Colon (tissue), 2 donors: Measurements from ENCODE around the gene TMEM260.

Experiments
- FAIRE-seq: peaks from 2 replicates; lab custom pipeline; 2012; peaks lifted over from hg19 to GRCh38; lab: Jason Lieb, UNC
- donor health status: control.
- donor health status: control.

TMEM260 gene

GRCh38 chr14:56579345-56580220 is at the start of gene TMEM260:
TMEM260 (plus strand) TSS chr14:56579798; CDS start chr14:56579915, 117 bp downstream.
- no peak for FAIRE-seq

- FAIRE-seq: no peak
Observed at GRCh38 chr14:56532546-56532945, 47.1 kb upstream of the TMEM260 start.

DNA sequence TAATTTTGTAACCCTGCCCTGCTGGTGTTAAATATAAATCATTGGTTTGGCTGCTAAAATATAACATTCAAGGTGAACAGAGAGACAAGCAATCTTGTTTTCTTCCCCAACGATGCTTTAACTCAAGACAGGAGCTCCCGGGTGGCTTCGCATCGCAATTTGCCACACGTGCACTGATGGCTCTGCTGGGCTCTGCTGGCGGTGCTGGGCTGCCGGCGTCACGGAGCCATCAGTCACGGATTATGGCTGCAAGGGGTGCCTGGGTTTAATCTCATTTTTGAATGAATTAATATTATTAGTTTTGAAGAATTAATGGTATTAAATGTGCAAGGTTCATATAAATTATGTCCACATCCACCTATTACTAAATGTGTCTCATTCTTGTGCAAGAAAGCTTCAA is 44.9 kb upstream of the TMEM260 start:
- no peak for FAIRE-seq

GRCh38 chr14:56539862-56540261 is 39.7 kb upstream of the TMEM260 start:
- no peak for FAIRE-seq

- no peak for FAIRE-seq
Observed at GRCh38 chr14:56543436-56543835, 36.2 kb upstream of the TMEM260 start.

- FAIRE-seq: no peak
Observed at GRCh38 chr14:56549721-56550120, 29.9 kb upstream of the TMEM260 start.

- FAIRE-seq: no peak
Observed at GRCh38 chr14:56552615-56553014, 27.0 kb upstream of the TMEM260 start.

DNA sequence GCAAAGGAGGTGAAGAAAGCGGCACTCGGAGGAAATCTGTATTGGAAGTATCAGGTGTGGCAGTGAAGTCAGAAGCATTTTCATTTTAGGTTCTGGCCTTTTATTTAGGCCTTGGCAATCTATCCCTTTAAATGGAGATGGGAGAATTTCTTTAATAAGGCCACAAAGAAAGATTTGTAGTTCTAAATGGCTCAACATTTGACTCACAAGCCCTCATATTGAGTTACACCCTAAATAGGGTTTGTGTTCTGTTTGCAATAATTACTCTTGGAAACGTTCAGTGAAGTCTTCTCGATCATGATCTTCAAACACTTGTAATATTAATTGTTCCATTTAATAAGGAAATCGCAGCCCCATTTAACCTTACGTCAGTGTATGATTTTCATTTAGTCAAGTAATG is 25.3 kb upstream of the TMEM260 start:
- no peak for FAIRE-seq

GRCh38 chr14:56555921-56556570 is 23.6 kb upstream of the TMEM260 start:
- no peak for FAIRE-seq

GRCh38 chr14:56559182-56559581 is 20.4 kb upstream of the TMEM260 start:
- FAIRE-seq: no peak

- FAIRE-seq: no peak
Observed at GRCh38 chr14:56561606-56562005, 18.0 kb upstream of the TMEM260 start.

GRCh38 chr14:56562883-56563282 is 16.7 kb upstream of the TMEM260 start:
- FAIRE-seq: no peak

DNA sequence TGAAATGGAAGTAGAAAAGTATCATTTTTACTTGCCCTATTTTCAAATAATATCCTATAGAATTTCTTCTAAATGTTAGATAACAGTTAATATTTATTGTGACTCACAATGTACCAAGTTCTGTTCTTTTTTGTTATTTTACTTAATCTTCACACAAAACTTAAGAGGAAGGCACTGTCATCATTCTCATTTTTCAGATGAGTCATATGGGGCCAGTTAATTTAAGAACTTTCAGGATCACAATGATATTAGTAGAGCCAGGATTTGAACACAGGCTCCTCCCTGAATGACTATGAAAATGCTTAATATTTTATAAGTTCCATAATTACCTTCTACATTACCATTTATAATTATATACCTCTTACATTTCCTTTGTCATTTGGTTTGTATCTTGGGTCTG is 10.4 kb upstream of the TMEM260 start:
- FAIRE-seq: no peak

GRCh38 chr14:56570295-56570694 is 9.3 kb upstream of the TMEM260 start:
- no peak for FAIRE-seq

DNA sequence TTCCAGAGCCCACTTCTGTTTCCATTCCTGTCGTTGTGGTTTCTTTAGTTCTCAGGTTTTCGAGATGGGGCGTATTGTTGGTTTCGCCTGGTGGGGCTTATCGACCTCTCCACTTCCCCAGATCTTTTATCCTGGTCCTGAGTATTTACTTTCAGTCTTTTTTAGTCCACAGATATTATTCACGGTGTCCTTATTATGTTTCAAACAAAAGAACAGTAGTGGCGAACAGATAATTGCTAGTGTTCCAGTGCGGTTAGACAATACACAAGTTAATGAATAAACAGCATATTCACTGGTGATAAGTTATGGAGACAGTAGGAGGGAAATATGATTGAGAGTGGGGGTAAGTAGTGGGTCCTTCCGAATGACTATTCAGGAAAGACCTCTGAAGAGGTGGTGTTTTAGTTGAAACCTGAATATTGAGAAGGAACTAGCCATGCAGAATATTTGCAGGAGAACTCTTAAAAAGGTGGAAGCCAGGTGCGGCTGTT is 668 bp downstream of the TMEM260 start:
- FAIRE-seq: no peak

- FAIRE-seq: no peak
Observed at GRCh38 chr14:56581041-56581727, 1.6 kb downstream of the TMEM260 start.

DNA sequence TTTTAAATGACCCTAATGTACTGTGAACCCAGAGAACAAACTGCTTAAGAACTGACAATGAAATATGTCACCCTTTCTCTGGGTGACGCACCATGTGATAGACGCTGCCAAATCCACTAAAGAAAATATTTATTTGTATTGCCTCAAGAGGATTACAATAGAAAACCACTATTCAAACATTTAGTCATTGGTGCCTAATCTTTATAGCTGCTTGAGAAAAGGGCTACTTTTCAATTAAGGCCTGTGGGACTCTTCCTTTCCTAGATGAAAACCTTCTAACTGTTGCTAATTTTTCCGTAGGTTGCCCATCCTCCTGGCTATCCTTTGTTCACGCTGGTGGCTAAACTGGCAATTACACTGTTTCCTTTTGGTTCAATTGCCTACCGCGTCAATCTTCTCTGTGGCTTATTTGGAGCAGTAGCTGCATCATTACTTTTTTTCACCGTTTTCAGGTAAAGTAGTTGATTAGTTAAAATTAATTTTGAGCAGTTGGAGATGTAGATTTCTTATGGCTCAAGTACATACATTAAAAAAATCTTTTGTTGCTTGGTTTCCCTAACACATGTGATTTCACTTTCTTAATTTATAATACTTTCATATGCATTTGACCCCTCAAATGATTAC is 6.0 kb downstream of the TMEM260 start:
- no peak for FAIRE-seq

DNA sequence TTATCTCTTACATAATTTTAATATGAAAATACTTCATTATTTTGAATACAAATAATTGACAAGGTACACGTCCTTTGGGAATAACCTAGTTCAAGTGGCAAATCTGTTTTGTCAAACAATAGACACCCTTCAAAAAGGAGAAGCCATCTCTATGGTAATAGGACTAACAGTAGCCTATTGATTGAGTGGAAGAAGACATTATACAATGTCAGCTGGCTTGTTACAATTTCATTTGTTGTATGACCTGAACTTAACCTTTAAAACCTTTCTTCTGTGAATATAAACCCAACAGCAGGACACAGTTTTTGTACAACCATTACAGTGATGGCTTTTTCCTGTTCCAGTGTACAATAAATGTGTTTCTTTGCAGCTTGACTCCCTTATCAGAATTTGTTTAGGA is 8.1 kb downstream of the TMEM260 start:
- no peak for FAIRE-seq

- no peak for FAIRE-seq
Observed at GRCh38 chr14:56590535-56590960, 10.9 kb downstream of the TMEM260 start.

GRCh38 chr14:56592746-56593544 is 13.3 kb downstream of the TMEM260 start:
- FAIRE-seq: no peak

DNA sequence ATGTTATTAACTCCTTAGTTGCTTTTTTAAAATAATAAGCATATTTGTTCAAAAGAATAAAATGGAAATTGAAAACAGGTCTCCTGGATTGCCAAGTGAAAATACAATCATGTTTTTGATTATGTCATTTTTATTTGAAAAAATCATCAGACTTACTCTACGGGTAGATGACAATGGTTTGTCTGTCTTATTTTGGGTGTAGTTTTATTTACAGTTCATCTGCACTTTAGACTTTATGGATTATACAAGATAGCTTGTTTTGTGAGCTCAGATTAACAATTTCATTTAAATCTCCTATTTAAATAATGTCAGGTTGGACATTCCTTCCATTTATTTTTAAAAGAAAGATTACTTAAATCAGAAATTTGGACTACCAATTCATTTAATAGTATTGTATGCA is 14.8 kb downstream of the TMEM260 start:
- no peak for FAIRE-seq
